ENCODE data around the gene ADISSP.

DNA sequence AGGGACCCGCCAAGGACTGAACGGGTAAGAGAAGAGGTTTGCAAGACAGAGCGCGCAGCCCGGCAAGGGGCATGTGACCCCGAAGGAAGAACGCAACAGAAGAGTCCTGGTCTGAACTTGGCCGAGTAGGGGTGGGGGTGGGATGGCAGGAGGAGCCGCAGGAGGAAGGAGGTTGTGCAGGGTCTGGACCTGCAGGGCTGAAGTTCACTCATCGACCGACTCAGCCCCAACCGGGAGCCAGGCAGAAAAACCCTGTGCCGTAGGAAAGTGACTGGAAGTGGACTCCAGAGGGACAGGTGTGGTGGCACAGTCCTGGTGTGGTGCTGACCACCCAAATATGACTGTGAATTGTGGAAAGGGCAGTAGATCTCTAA, 15.2 kb downstream of the ADISSP start:
- TF ChIP-seq, protein P1, sequence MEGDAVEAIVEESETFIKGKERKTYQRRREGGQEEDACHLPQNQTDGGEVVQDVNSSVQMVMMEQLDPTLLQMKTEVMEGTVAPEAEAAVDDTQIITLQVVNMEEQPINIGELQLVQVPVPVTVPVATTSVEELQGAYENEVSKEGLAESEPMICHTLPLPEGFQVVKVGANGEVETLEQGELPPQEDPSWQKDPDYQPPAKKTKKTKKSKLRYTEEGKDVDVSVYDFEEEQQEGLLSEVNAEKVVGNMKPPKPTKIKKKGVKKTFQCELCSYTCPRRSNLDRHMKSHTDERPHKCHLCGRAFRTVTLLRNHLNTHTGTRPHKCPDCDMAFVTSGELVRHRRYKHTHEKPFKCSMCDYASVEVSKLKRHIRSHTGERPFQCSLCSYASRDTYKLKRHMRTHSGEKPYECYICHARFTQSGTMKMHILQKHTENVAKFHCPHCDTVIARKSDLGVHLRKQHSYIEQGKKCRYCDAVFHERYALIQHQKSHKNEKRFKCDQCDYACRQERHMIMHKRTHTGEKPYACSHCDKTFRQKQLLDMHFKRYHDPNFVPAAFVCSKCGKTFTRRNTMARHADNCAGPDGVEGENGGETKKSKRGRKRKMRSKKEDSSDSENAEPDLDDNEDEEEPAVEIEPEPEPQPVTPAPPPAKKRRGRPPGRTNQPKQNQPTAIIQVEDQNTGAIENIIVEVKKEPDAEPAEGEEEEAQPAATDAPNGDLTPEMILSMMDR (tag by site-specific recombination; IDR thresholded peaks at IDR 0.05), result no peak
- TF ChIP-seq, protein P2, sequence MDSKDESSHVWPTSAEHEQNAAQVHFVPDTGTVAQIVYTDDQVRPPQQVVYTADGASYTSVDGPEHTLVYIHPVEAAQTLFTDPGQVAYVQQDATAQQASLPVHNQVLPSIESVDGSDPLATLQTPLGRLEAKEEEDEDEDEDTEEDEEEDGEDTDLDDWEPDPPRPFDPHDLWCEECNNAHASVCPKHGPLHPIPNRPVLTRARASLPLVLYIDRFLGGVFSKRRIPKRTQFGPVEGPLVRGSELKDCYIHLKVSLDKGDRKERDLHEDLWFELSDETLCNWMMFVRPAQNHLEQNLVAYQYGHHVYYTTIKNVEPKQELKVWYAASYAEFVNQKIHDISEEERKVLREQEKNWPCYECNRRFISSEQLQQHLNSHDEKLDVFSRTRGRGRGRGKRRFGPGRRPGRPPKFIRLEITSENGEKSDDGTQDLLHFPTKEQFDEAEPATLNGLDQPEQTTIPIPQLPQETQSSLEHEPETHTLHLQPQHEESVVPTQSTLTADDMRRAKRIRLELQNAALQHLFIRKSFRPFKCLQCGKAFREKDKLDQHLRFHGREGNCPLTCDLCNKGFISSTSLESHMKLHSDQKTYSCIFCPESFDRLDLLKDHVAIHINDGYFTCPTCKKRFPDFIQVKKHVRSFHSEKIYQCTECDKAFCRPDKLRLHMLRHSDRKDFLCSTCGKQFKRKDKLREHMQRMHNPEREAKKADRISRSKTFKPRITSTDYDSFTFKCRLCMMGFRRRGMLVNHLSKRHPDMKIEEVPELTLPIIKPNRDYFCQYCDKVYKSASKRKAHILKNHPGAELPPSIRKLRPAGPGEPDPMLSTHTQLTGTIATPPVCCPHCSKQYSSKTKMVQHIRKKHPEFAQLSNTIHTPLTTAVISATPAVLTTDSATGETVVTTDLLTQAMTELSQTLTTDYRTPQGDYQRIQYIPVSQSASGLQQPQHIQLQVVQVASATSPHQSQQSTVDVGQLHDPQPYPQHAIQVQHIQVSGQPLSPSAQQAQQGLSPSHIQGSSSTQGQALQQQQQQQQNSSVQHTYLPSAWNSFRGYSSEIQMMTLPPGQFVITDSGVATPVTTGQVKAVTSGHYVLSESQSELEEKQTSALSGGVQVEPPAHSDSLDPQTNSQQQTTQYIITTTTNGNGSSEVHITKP (tag by site-specific recombination; IDR thresholded peaks at IDR 0.05), result no peak
- TF ChIP-seq, protein P3, sequence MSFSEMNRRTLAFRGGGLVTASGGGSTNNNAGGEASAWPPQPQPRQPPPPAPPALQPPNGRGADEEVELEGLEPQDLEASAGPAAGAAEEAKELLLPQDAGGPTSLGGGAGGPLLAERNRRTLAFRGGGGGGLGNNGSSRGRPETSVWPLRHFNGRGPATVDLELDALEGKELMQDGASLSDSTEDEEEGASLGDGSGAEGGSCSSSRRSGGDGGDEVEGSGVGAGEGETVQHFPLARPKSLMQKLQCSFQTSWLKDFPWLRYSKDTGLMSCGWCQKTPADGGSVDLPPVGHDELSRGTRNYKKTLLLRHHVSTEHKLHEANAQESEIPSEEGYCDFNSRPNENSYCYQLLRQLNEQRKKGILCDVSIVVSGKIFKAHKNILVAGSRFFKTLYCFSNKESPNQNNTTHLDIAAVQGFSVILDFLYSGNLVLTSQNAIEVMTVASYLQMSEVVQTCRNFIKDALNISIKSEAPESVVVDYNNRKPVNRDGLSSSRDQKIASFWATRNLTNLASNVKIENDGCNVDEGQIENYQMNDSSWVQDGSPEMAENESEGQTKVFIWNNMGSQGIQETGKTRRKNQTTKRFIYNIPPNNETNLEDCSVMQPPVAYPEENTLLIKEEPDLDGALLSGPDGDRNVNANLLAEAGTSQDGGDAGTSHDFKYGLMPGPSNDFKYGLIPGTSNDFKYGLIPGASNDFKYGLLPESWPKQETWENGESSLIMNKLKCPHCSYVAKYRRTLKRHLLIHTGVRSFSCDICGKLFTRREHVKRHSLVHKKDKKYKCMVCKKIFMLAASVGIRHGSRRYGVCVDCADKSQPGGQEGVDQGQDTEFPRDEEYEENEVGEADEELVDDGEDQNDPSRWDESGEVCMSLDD (tag by site-specific recombination; IDR thresholded peaks at IDR 0.05), result no peak
- TF ChIP-seq, protein P4, sequence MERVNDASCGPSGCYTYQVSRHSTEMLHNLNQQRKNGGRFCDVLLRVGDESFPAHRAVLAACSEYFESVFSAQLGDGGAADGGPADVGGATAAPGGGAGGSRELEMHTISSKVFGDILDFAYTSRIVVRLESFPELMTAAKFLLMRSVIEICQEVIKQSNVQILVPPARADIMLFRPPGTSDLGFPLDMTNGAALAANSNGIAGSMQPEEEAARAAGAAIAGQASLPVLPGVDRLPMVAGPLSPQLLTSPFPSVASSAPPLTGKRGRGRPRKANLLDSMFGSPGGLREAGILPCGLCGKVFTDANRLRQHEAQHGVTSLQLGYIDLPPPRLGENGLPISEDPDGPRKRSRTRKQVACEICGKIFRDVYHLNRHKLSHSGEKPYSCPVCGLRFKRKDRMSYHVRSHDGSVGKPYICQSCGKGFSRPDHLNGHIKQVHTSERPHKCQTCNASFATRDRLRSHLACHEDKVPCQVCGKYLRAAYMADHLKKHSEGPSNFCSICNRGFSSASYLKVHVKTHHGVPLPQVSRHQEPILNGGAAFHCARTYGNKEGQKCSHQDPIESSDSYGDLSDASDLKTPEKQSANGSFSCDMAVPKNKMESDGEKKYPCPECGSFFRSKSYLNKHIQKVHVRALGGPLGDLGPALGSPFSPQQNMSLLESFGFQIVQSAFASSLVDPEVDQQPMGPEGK (tag by site-specific recombination; IDR thresholded peaks at IDR 0.05), result no peak
- TF ChIP-seq MZF1 (tag by site-specific recombination; IDR thresholded peaks at IDR 0.05; ENCODE audit: borderline replicate concordance), result no peak
